Measurements from ENCODE around the gene DLGAP3.
"Not testable (repeated sequence)": the region's sequence is repeated elsewhere in the genome, so short reads cannot be mapped to it uniquely, and the experiment has no call there.

The DLGAP3 gene

DNA sequence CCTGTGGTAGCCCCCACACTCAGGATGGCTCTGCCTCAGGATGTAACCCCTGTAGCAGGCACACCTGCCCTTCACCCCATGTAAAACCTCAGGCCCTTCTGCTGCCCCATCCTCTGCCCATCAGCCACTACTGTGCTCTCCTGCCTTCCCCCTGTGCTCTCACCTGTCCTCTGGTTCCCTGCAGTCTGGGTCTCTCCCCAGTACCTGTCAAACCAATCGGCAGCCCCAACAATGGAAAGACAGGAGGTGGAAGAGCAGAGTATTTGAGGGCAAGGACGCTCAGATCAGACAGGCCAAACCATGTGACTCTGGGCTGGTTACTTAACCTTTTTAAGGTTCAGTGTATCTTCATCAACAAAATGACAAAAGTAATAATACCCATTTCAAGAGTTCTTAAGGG lies 100.8 kb downstream of the DLGAP3 start:
- DNase-seq, result no peak

DNA sequence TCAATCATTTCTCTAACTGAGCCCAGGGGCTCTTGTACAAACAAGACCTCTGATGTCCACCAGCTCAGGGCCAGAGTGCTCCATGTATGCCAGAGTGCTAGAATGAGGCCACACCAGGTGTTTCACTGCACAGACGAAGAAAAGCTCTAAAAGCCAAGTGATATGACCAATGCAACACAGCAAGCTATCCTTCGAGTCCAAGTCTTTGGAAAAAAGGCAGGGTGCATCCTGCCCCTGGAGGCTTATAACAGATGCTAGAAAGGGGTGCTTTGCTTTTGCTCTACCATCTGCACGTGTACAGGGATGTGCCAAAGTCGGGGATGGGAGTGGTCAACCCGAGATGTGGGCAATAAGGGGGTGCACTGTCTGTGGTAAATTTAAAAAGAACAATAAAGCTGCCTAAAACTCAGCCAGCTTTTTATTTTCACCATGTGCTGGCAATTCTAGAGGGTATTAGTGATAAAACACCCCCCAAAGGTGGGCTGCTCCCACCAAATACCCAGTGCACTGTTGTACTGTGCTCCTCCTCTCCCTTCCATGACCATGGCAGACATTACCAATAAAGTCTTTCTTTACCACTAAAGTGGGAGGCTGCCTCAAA lies 102.0 kb downstream of the DLGAP3 start:
- no peak for DNase-seq

GRCh38 chr1:34825455-34826091 lies 103.9 kb downstream of the DLGAP3 start:
- no peak for DNase-seq

DNA sequence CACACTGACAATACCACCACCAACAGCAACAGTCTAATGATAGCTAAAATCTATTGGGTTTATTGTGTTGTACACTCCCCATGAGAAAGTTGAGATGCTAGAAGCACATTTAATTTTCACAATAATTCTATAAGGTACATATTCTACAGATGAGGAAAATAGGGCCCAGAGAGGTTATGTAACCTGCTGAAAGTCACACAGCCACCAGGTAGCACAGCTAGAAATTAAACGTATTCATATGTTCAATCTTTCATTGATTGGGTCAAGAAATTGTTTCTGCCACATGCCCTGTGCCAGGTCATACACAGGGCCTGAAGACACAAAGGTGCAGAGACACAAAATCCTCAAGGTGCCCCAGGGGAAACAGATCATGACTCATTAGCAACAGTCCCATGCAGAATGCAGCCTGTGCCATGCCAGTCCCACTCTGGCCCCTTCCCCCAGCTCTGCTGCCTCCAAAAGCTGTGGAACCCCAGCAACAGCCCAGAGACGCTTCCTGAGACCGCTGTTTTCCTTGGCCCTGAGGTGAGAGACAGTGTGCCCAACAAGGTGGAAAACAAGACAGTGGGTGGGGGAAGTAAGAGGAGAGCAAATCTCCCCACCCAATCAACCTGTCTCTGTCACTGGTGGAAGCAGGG lies 104.5 kb downstream of the DLGAP3 start:
- no peak for DNase-seq

- DNase-seq, result no peak
Observed at GRCh38 chr1:34822202-34822601, 107.2 kb downstream of the DLGAP3 start.

DNA sequence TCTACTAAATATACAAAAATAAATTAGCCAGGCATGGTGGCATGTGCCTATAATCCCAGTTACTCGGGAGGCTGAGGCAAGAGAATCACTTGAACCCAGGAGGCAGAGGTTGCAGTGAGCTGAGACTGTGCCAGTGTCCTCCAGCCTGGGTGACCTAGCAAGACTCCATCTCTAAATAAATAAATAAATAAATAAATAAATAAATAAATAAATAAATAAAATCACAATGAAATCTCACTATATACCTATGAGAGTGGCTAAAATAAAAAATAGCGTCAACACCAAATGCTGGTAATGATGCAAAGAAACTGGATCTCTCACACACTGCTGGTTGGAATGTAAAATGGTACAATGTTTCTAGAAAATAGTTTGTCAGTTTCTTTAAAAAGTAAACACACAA lies 110.6 kb downstream of the DLGAP3 start:
- not testable (repeated sequence) for DNase-seq

GRCh38 chr1:34816778-34817177 lies 112.7 kb downstream of the DLGAP3 start:
- DNase-seq, result no peak

DNA sequence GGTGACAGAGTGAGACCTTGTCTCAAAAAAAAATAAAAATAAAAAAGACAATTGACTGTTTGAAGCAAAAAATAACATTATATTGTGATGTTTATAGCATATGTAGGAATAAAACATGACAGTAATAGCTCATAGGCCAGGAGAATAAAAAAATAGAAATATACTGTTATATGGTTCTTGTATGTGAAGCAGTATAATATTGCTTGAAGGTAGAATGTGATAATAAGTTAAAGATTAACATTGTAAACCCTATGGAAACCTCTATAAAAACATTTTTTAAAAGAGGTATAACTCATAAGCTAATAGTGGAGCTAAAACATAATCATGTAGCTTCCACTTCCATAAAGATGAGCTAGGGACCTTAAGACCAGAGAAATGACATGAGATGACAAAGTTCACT lies 113.1 kb downstream of the DLGAP3 start:
- DNase-seq, result no peak
